Endothelial cell of umbilical vein (primary cell): ENCODE results near the gene ZNF552. TPM values are rescaled to one million over a fixed set of nuclear protein-coding genes. Genes with fewer than 3 reads are reported as not detected.
"Not testable (repeated sequence)": the region's sequence is repeated elsewhere in the genome, so short reads cannot be mapped to it uniquely, and the experiment has no call there.

Experiments used
- BruUV-seq: library from RNA; stranded (reverse); fragments of 400-500 nt; replicated peaks from 2 replicates; lab custom pipeline; 2021; lab: Mats Ljungman, UMichigan
- CTCF ChIA-PET: fragments of 300-600, 350-600 bp; sonication (Branson Sonifier 250); formaldehyde crosslinking; loops from one replicate; lab custom pipeline; 2021; ENCODE audit warnings: antibody characterized with exemption, inconsistent platforms; lab: Charles Lee
- POLR2A ChIA-PET: fragments of 300-600, 350-600 bp; sonication (Branson Sonifier 250); formaldehyde crosslinking; loops from one replicate; lab custom pipeline; 2021; ENCODE audit warnings: antibody characterized with exemption, inconsistent platforms; lab: Charles Lee
- DNase-seq: peaks from one replicate; pipeline ENCODE4 v3.0.0-alpha.2; 2011; ENCODE audit warnings: low read depth, low spot score
- FAIRE-seq: peaks from 2 replicates; lab custom pipeline; 2011; peaks lifted over from hg19 to GRCh38; lab: Jason Lieb, UNC
- H2AFZ ChIP-seq: 2 replicates; pipeline ENCODE4 v1.6.0; 2012; ENCODE audit warnings: low read depth, low read length, control low read depth, inconsistent platforms
- H3K27ac ChIP-seq: 2 replicates; pipeline ENCODE4 v1.5.1; 2011; ENCODE audit warnings: low read depth, mild to moderate bottlenecking, control low read depth, low read length, moderate library complexity; ENCODE audit not compliant: insufficient read depth
- H3K27me3 ChIP-seq, 2 experiments: 2 replicates each; pipeline versions ENCODE4 v1.6.0 to v1.6.1; 2011; ENCODE audit warnings: low read length in 2 of 2, mixed read lengths in 1 of 2; ENCODE audit not compliant: control insufficient read depth in 2 of 2, insufficient read depth in 2 of 2
- H3K36me3 ChIP-seq, 2 experiments: 2 replicates in 1 of 2; 3 replicates in 1 of 2; pipeline ENCODE4 v1.5.1; 2011; ENCODE audit warnings: low read length in 2 of 2, mild to moderate bottlenecking in 1 of 2, moderate library complexity in 1 of 2; ENCODE audit not compliant: control insufficient read depth in 2 of 2, insufficient read depth in 2 of 2; ENCODE audit errors: extremely low read depth in 1 of 2
- H3K4me1 ChIP-seq: 3 replicates; pipeline ENCODE4 v1.5.1; 2011; ENCODE audit warnings: mild to moderate bottlenecking, low read length; ENCODE audit not compliant: control insufficient read depth, insufficient read depth; ENCODE audit errors: extremely low read depth
- H3K4me2 ChIP-seq: 2 replicates; pipeline ENCODE4 v1.6.1; 2011; ENCODE audit warnings: low read length, control low read depth, mixed read lengths; ENCODE audit not compliant: insufficient read depth
- H3K4me3 ChIP-seq, 3 experiments: fragments of 200-600 bp in 1 of 3; sonication (generic), shearing (Covaris generic) in 1 of 3; replicated peaks in 1 of 3; 2 replicates each; pipeline ENCODE4 v1.5.1; 2011 to 2016; ENCODE audit warnings: control low read depth in 3 of 3, low read length in 3 of 3, mild to moderate bottlenecking in 2 of 3, inconsistent platforms in 1 of 3, low read depth in 1 of 3, moderate library complexity in 1 of 3; ENCODE audit not compliant: insufficient read depth in 1 of 3
- H3K79me2 ChIP-seq: 2 replicates; pipeline ENCODE4 v1.6.0; 2012; ENCODE audit warnings: low read length, inconsistent platforms; ENCODE audit not compliant: control insufficient read depth, insufficient read depth
- H3K9ac ChIP-seq: replicated peaks from 2 replicates; pipeline ENCODE3; 2011; ENCODE audit warnings: low read length, control low read depth; ENCODE audit not compliant: insufficient read depth; ENCODE audit errors: extremely low read depth
- H3K9me1 ChIP-seq: replicated peaks from 3 replicates; pipeline ENCODE4 v1.6.0; 2011; ENCODE audit warnings: mild to moderate bottlenecking, low read length; ENCODE audit not compliant: control insufficient read depth, insufficient read depth; ENCODE audit errors: extremely low read depth
- H3K9me3 ChIP-seq: replicated peaks from 2 replicates; pipeline ENCODE4 v1.5.1; 2012; ENCODE audit warnings: low read length, inconsistent platforms; ENCODE audit not compliant: control insufficient read depth, insufficient read depth
- H4K20me1 ChIP-seq: replicated peaks from 2 replicates; pipeline ENCODE3; 2011; ENCODE audit warnings: mild to moderate bottlenecking, low read length; ENCODE audit not compliant: control insufficient read depth, insufficient read depth; ENCODE audit errors: extremely low read depth
- CTCF ChIP-seq, 2 donors: IDR thresholded peaks; 1 replicate in 1 of 2; 2 replicates in 1 of 2; pipeline ENCODE4 v1.5.1; 2011; ENCODE audit warnings: low read length in 2 of 2, mild to moderate bottlenecking in 2 of 2, moderate library complexity in 2 of 2, control low read depth in 1 of 2, inconsistent platforms in 1 of 2, low read depth in 1 of 2; ENCODE audit not compliant: insufficient read depth in 1 of 2; ENCODE audit errors: extremely low read depth in 1 of 2
- EZH2 ChIP-seq: IDR thresholded peaks from 2 replicates; pipeline ENCODE4 v1.6.1; 2012; ENCODE audit warnings: borderline replicate concordance, low read depth, mild to moderate bottlenecking, moderate library complexity, low read length, inconsistent platforms; ENCODE audit not compliant: severe bottlenecking
- FOS ChIP-seq: IDR thresholded peaks from 2 replicates; pipeline ENCODE4 v1.6.1; 2011; ENCODE audit warnings: mild to moderate bottlenecking, low read length, moderate library complexity, borderline replicate concordance; ENCODE audit not compliant: insufficient read depth
- GATA2 ChIP-seq: IDR thresholded peaks from 2 replicates; pipeline ENCODE4 v1.7.0; 2011; ENCODE audit warnings: low read depth, mild to moderate bottlenecking, moderate library complexity, mixed read lengths, low read length; ENCODE audit not compliant: insufficient read length, insufficient read depth
- JUN ChIP-seq: IDR thresholded peaks from 2 replicates; pipeline ENCODE4 v1.6.1; 2011; ENCODE audit warnings: borderline replicate concordance, low read depth; ENCODE audit not compliant: insufficient read length, insufficient read depth
- MAX ChIP-seq: IDR thresholded peaks from 2 replicates; pipeline ENCODE4 v1.6.1; 2011; ENCODE audit not compliant: insufficient read depth, insufficient read length
- MYC ChIP-seq: IDR thresholded peaks from one replicate; pipeline ENCODE4 v1.6.1; 2011; ENCODE audit warnings: mild to moderate bottlenecking, low read depth, low read length
- POLR2A ChIP-seq: IDR thresholded peaks from 2 replicates; pipeline ENCODE4 v1.6.1; 2012; ENCODE audit warnings: low read depth, mild to moderate bottlenecking, control low read depth, low read length
- POLR2AphosphoS5 ChIP-seq: IDR thresholded peaks from 2 replicates; pipeline ENCODE4 v1.6.1; 2012; ENCODE audit warnings: low read depth, mild to moderate bottlenecking, control low read depth, low read length, moderate library complexity; ENCODE audit not compliant: insufficient read depth
- dilution Hi-C: fragments of 300-500 bp; cut with MboI; formaldehyde crosslinking; loops from one replicate; pipeline ENCODE4 v1.15.0; 2019; ENCODE audit warnings: low sequenced_read_pairs; ENCODE audit not compliant: extremely low pct_ligation_motif_present
- intact Hi-C: fragments of 100-400 bp; cut with micrococcal nuclease; formaldehyde crosslinking; loops from one replicate; pipeline ENCODE4 v1.10.0; 2022
- polyA plus RNA-seq, 4 experiments: library from polyadenylated mRNA; depleted of rRNA in 3 of 4; stranded (reverse) in 3 of 4; unstranded in 1 of 4; fragments of >200 nt; gene quantifications; 2 replicates each; pipeline versions ENCODE4 v1.2.1 to v1.2.3, GENCODE V29; 2011 to 2012; ENCODE audit warnings: missing spikeins in 1 of 4
- total RNA-seq: library from RNA; stranded (reverse); gene quantifications from 2 replicates; pipeline ENCODE4 v1.2.3, GENCODE V29; 2021

The ZNF552 gene
- total and polyA plus RNA-seq, 2 donors (not counting 3 experiments of a cell fraction or from before 2014, with no cell fraction given) = 3.0 to 6.1 TPM

- intact Hi-C loops, H3K9me1 ChIP-seq, BruUV-seq, CTCF ChIA-PET, H4K20me1 ChIP-seq, POLR2A ChIA-PET, dilution Hi-C loops, H3K36me3 ChIP-seq, H3K9me3 ChIP-seq, DNase-seq, H3K27ac ChIP-seq, H2AFZ ChIP-seq, H3K9ac ChIP-seq, FAIRE-seq, H3K4me2 ChIP-seq, H3K4me1 ChIP-seq, H3K4me3 ChIP-seq, H3K27me3 ChIP-seq: not testable (repeated sequence)
- peaks cover 65% of the 10 kb centered on the region for H3K79me2 ChIP-seq
Observed at GRCh38 chr19:57821501-57821900, 6.8 kb upstream of the ZNF552 start.

- H2AFZ ChIP-seq, intact Hi-C loops, H3K4me2 ChIP-seq, H4K20me1 ChIP-seq, H3K9me1 ChIP-seq, H3K27me3 ChIP-seq, H3K27ac ChIP-seq, H3K9me3 ChIP-seq, H3K4me1 ChIP-seq, CTCF ChIA-PET, BruUV-seq, H3K4me3 ChIP-seq, dilution Hi-C loops, POLR2A ChIA-PET, FAIRE-seq, H3K9ac ChIP-seq, DNase-seq, H3K36me3 ChIP-seq: not testable (repeated sequence)
- peaks cover 62% of the 10 kb centered on the region for H3K79me2 ChIP-seq
Observed at GRCh38 chr19:57821095-57821494, 6.4 kb upstream of the ZNF552 start.

GRCh38 chr19:57820599-57820998, 5.9 kb upstream of the ZNF552 start:
- DNase-seq (no peak), FAIRE-seq (no peak)
- H3K27ac ChIP-seq = no peak overlapping the region
- no peak overlapping the region for H3K9ac ChIP-seq
- no peaks in the 10 kb centered on the region for H3K27me3 ChIP-seq
- no peaks in the 10 kb centered on the region for H4K20me1 ChIP-seq
- peaks cover 57% of the 10 kb centered on the region for H3K79me2 ChIP-seq
- dilution Hi-C loops (no loop called here), intact Hi-C loops (no loop called here)
- H3K9me3 ChIP-seq = no peaks in the 10 kb centered on the region
- peak overlapping the region; percentile 82 to 92 (median 83) for H3K4me3 ChIP-seq
- H3K36me3 ChIP-seq = no peaks in the 10 kb centered on the region
- no TSS peak for BruUV-seq
- H2AFZ ChIP-seq = no peak overlapping the region
- ChIA-PET POLR2A (no interaction called here), CTCF (interaction anchor here (1.3 kb wide), 1 partner anchor 51 kb away, joined by 3 read pairs; the partner anchor contains the start of gene ZNF586)
- H3K4me1 ChIP-seq = peaks cover 2% of the 10 kb centered on the region
- TF ChIP-seq JUN (no peak), MAX (no peak), CTCF (IDR thresholded peaks at IDR 0.05; ENCODE audit: extremely low read depth in 1 of 2, insufficient read depth in 1 of 2, low read depth in 1 of 2, low read length in 2 of 2) (no peak), MYC (no peak), POLR2A (no peak), POLR2AphosphoS5 (no peak), EZH2 (no peak), FOS (no peak), GATA2 (no peak)
- H3K4me2 ChIP-seq = peak overlapping the region; percentile 63
- no peaks in the 10 kb centered on the region for H3K9me1 ChIP-seq
